GM18909 (cell line): Measurements from ENCODE around the gene TPM4.
"Not testable (repeated sequence)": the region's sequence is repeated elsewhere in the genome, so short reads cannot be mapped to it uniquely, and the experiment has no call there.

Experiments used
- ATAC-seq: cut with Tn5 transposase; IDR thresholded peaks from one replicate; pipeline ENCODE4 v1.9.1; 2021; ENCODE audit warnings: mild to moderate bottlenecking; ENCODE audit not compliant: unreplicated experiment, poor library complexity

TPM4 gene

GRCh38 chr19:16070366-16070990 lies 5.8 kb upstream of the TPM4 start:
- ATAC-seq, result peak; percentile 53

DNA sequence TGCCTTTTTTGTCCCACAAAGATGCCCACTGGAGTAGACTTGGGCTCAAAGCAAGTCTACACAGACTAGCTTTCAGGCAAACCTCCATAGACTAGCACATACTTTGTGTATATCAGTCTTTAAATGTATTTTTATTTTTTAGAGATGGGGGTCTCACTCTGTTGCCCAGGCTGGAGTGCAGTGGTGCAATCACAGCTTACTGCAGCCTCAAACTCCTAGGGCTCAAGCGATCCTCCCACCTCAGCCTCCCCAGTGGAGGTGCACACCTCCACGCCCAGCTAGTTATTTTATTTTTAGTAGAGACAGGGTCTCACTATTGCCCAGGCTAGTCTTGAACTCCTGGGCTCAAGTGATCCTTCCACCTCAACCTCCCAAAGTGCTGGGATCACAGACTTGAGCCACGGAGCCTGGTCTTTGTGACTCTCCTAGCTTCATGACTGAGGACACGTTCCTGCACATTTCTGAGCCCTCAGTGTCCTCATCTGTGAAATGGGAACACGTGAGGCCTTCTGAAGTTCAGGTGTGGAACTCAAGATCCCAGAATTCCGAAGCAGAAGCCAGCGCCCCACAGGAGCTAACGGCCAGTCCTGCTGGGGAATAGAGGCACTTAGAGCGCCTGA lies 5.1 kb upstream of the TPM4 start:
- ATAC-seq, result no peak

- no peak for ATAC-seq
Measured at GRCh38 chr19:16073481-16073880, 2.8 kb upstream of the TPM4 start.

DNA sequence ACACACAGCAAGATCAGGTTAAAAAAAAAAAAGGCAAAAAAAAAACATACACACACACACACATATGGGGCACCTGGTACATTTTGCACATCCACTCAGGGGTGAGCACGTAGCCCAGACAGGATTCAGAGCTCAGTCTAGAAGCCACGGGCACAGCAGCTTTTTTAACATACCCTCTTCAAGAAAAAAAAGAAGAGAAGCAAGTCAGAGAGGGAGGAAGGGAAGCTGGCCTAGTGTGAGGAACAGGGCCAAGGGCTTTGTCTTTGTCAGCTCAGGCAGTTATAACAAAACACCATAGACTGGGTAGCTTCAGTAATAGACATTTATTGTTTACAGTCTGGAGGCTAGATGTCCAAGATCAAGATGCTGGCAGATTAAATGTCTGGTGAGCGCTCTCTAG lies 2.3 kb upstream of the TPM4 start:
- no peak for ATAC-seq

GRCh38 chr19:16074488-16075365 lies 1.6 kb upstream of the TPM4 start:
- no peak for ATAC-seq

DNA sequence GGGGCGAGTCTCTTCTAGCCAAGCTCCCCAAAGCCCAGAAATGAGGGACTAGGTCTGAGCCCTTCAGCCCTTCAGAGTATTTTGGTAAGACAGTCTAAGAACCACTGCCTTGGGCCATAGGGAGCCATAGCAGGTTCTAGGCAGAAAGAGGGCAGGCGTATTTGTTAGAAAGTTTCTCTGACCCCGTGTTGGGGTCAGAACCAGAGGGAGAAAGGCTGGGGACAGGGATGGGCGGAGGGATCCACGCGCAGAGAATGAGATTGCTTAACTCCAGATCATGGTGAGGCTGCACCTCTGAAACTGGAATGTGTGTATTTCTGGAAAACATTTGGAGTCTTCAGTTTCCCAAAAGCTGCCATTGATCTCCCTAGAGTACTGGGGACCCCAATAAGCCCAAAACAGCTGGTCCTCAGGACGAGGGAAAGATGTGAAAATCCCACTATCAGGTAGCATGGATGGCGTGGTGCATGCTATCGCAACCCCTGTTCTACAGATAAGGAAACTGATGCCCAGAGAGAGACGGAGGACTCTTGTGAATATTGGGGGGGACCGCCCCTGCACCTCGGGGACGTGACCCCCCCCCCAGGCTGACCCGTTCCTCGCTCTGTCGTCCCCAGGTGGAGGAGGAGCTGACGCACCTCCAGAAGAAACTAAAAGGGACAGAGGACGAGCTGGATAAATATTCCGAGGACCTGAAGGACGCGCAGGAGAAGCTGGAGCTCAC lies 703 bp upstream of the TPM4 start:
- ATAC-seq, result no peak

DNA sequence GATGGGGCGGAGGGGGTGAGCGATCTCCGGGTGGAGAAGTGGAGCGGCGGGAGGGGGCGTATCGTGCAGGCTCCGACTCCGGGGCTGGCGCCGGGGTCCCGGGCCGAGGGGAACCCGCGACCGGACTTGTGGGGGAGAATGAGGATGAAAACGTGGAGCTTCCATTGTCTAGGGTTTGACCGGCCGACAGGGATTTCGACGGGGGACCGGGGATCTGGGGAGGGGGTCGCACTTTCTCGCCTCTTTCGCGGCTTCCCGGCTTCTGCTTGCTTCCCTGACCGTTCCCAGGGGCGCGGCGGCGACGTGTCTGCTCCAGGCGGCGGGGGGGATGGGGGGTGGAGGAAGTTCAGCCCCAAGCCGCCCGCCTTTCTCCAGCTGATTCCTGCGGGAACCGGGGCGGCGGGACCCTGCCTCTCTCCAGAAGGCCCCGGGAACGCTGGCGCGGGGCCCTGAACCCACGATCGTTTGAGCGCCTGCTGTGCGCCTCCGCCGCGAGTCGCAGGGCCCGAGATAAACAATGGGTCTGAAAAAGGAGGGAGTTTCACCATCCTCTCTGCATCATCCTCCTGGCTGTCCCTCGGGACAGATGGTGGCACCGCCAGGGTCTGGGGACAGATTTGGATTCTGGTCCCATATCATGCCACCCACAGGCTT lies 790 bp downstream of the TPM4 start:
- no peak for ATAC-seq

DNA sequence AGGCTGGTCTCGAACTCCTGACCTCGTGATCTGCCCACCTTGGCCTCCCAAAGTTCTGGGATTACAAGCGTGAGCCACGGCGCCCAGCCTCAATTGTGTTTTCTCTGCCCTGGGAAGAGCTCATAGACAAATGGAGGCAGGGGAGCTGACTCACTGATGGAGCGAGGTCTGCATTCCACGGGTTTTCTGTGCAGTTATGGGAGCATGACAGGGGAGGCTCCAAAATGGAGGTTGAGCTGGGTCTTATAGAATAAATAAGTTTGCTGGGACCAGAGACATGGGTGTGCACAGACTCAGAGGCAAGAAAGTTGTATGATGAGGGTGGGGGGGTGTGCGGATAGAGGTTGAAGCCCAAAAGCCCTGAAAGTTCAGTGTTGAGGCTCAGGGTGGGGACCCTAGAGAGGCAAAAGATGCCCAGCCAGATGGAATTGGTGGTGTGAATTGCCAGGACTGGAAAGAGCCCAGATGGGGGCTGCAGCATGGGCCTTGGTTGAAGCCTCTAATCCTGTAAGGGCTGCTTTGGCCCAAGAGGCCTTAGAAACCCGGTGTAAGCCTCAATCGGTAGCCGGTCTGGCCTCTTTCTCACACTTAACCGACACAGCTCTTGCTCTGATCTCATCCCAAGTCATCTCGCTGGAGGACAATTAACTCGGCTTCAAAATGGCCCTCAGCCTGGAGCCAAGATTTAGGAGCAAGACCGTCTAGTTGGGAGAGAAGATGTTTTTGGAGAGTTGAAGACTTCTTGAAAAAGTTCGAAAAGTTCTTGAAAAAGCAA lies 1.9 kb downstream of the TPM4 start:
- ATAC-seq, result no peak

DNA sequence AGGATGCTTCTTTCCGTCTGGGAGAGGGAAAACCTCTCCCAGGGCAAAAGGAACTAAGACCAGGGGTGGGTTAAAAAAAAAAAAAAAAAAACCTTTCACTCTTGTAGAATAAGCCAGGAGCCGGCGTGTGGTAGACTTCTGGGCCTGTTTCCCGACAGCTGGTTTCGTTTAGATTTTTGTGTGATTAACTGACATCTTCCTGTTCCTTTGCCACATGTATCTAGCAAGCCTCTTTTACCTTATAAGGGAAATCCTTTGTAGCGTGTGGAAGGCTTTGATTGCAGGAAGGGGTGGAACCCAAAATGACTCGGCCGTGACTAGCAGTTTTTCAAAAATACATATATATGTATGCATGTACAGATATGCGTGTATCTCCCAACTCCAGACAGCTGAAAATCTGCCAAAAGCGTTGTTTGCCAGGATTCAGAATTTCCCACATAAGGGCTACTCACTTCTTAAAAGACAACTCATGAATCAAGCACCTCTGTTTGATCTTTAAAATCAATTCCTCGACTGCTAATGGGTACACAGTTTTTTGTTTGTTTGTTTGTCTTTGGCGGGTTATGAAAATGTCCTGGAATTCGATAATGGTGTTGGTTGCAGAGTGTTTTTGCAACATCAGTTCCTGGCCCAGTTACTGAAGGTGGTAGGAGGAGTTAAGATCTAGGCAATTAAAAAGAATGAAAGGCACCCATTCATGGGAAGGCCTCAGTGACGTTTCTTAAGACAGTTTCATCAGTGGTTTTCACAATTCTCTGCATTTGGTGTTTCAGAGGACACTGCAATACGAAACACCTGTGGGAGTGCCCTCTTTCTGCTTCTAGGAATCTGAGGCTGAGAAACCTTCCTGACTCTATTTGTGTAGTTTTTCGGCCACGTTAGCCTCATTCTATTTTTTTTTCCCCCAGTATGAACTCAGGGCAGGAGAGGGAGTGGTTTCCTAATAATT lies 2.7 kb downstream of the TPM4 start:
- peak; percentile 27 for ATAC-seq

DNA sequence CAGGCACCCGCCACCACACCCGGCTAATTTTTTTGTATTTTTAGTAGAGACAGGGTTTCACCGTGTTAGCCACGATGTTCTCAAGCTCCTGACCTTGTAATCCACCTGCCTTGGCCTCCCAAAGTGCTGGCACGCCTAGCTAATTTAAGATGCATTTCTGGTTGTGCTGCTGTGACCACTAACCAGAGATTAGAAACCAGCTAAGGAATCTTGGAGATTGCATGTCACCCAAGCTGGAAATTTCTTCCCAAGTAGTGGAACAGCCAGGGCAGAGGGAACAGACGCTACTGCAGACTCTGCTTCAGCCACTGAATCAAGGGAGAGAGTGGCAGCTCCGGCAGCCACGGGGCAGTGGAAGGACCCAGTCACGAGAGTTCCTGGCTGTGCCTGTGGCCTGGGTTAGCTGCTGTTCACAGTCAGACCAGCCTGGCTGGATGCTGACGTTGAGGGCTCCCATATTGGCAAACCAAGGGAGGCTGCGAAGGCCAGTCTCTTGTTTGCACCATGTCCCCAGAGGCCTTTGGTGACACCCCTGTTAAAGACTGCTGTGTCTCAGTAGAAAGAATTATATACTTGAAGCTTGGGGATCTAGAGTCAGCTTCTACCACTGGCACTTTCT lies 7.9 kb downstream of the TPM4 start:
- no peak for ATAC-seq

DNA sequence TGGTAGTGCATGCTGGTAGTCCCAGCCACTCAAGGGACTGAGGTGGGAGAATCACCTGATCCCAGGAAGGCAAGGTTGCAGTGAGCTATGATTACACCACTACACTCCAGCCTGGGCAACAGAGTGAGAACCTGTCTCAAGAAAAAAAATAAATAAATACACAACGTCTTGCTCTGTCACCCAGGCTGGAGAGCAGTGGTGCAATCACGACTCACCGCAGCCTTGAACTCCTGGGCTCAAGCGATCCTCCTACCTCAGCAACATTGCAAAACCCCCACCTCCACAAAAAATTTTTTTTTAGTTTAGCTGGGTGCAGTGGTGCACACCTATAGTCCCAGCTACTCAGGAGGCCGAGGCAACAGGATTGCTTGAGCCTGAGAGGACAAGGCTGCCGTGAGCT lies 8.8 kb downstream of the TPM4 start:
- no peak for ATAC-seq

DNA sequence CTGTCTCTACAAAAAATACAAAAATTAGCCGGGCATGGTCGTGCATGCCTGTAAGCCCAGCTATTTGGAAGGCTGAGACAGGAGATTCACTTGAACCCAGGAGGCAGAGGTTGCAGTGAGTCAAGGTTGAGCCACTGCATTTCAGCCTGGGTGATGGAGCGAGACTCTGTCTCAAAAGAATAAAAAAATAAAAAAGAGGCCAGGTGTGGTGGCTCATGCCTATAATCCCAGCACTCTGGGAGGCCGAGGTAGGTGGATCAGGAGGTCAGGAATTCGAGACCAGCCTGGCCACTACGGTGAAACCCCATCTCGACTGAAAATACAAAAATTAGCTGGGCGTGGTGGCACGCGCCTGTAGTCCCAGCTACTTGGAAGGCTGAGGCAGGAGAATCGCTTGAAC lies 11.1 kb downstream of the TPM4 start:
- ATAC-seq, result not testable (repeated sequence)

DNA sequence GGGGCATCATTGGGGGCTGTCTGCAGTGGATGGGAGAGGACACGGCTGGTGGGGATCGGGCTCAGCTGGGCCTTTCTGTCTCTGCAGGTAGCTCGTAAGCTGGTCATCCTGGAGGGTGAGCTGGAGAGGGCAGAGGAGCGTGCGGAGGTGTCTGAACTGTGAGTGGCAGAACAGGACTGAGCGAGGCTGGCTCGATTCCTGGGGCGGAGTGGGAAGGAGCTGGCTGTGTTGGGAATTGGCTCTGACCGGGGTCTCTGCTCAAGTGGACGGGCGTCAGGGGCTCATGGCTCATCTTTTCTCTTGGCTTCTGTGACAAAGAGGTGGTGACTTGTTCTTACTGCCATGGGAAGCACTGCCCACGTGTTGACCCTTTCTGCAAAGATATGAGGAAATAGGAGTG lies 11.6 kb downstream of the TPM4 start:
- ATAC-seq, result no peak

- ATAC-seq, result no peak
Measured at GRCh38 chr19:16088351-16089009, 12.2 kb downstream of the TPM4 start.

- ATAC-seq, result no peak
Measured at GRCh38 chr19:16089010-16089846, 12.9 kb downstream of the TPM4 start.

- no peak for ATAC-seq
Measured at GRCh38 chr19:16091546-16092475, 15.5 kb downstream of the TPM4 start.
